ENCODE results near the gene ANTKMT. TPM values are rescaled to one million over a fixed set of nuclear protein-coding genes. Genes with fewer than 3 reads are reported as not detected.
A peak's percentile ranks its signal among the peaks of the same experiment; 100 is the strongest.

Gene ANTKMT
- total and polyA plus RNA-seq, 4 donors = 13.1 to 33.0 (median 22.2) TPM

DNA sequence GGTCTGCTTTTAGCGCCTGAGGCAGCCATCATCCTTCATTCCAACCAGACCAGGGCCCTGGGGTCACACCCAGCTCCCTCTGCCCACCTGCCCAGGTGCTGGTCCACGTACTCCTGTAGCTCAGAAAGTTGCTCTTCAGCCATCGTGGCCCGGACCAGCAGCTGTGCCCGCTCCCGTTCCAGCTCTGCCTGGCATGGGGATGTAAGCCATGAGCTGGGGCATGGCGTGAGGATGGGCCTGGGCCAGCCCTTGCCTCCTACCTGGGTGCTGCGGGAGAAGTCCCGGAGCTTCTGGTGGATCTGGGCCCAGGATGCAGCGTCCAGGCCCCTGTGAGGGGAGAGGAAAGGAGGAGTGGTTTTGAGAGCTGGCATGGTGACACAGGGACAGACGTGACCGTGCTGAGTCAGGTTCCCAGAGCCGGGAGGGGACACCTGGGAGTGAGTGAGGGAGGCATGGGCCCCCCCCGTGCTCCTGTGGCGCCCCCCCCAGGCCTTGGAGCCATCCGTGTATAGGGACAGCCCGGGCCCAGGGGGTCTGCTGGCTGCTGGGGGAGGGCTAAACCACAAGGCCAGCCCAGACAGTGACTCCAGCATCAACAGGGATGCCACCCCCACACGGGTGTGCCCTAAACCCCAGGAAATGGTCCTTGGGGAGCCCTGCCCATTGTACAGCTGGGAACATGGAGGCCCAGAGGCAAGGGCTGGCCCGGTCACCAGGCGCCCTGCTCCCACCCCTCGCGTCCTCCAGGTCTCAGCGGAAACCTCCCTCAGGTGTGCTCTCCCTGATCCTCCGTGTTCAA, 2.1 kb downstream of the ANTKMT start:
- H3K4me1 ChIP-seq (ENCODE audit: control insufficient read depth in 1 of 2, insufficient read depth in 2 of 2, low read length in 2 of 2) = no peaks in the 10 kb centered on the region
- no peak for DNase-seq
- no peak overlapping the region for H3K27ac ChIP-seq (ENCODE audit: low read depth in 1 of 2, low read length in 2 of 2)
- H3K36me3 ChIP-seq (ENCODE audit: control insufficient read depth in 1 of 2, insufficient read depth in 2 of 2, low read length in 1 of 2) = no peaks in the 10 kb centered on the region
- 91 to 92% methylated on average over 23 to 24 of the region's 24 CpGs for WGBS, 2 donors
- no peaks in the 10 kb centered on the region for H3K27me3 ChIP-seq (ENCODE audit: control insufficient read depth in 1 of 2, insufficient read depth in 2 of 2, low read length in 1 of 2)
- H3K9me3 ChIP-seq (ENCODE audit: control insufficient read depth, low read length) = no peaks in the 10 kb centered on the region
- intact Hi-C loops (cut with DNase I) = no loop called here
- H3K4me3 ChIP-seq (ENCODE audit: low read length in 2 of 2) = no peak overlapping the region
- no peak for ATAC-seq (ENCODE audit: low FRiP score)

DNA sequence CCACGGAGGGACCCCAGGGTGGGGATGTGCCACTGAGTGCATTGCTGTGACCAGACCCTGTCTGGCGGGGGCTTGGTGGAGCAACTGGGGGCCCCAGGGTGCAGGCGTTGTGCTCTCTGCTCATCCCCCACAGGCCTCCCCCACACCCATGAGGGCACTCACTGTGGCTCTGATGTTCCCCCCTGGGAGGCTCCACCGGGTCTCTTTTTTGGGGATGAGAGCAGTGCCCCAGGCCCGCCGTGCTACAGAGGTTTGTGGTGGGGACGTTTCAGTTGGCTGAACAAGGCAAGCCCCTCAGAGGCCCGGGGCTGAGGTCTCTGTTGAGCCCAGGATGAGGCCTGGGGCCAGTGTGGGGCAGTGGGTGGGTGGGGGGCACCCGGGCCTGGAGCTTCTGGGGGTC, 2.7 kb downstream of the ANTKMT start:
- no peaks in the 10 kb centered on the region for H3K4me1 ChIP-seq (ENCODE audit: control insufficient read depth in 1 of 2, insufficient read depth in 2 of 2, low read length in 2 of 2)
- 87 to 90% methylated on average over 9 of the region's 9 CpGs for WGBS, 2 donors

DNA sequence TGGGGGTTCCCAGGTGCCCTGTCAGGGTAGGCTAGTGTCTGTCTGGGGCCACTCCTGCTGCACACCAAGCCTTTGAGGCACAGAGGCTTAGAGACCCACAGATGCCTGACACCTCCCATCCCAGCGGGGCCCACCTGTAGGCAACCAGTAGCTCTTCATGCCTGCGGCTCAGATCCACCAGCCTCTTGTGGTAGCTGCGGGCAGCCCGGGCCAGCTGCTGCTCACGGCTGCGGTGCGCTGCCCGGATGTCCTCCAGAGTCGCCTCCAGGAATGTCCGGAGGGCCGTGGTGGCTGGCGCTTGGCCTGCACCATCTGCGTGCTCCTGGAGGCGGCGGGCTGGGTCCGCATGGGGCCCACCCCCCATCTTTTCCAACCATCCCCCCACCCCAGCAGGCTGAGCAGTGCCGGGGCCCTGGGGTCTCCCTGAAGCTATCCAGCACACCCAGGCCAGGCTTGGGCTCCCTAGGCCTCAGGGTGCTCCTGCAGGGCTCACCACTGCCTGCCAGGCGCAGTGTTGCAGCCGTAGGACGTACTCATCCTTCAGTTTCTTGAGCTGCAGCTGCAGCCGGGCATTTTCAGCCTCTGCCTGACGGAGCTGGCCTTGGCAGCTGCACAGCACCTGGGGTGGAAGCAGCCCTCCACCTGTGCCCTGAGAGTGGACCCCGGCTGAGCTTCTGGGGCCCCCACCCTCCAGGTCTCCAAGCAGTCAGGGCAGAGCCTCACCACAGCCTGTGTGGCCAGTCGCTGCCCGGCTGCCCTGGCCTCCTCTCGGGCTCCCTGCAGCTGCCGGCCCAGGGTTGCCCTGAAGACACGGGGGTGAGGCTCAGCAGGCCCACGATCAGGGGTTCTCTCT, 3.5 kb downstream of the ANTKMT start:
- 74% methylated on average over 29 of the region's 29 CpGs for WGBS, 2 donors
- H3K27ac ChIP-seq (ENCODE audit: low read depth in 1 of 2, low read length in 2 of 2) = no peak overlapping the region
- H3K36me3 ChIP-seq (ENCODE audit: control insufficient read depth in 1 of 2, insufficient read depth in 2 of 2, low read length in 1 of 2) = no peaks in the 10 kb centered on the region
- intact Hi-C loops (cut with DNase I) = no loop called here
- DNase-seq (no peak), ATAC-seq (ENCODE audit: low FRiP score) (no peak)
- no peaks in the 10 kb centered on the region for H3K4me1 ChIP-seq (ENCODE audit: control insufficient read depth in 1 of 2, insufficient read depth in 2 of 2, low read length in 2 of 2)
- H3K9me3 ChIP-seq (ENCODE audit: control insufficient read depth, low read length) = no peaks in the 10 kb centered on the region
- no peak overlapping the region for H3K4me3 ChIP-seq (ENCODE audit: low read length in 2 of 2)
- H3K27me3 ChIP-seq (ENCODE audit: control insufficient read depth in 1 of 2, insufficient read depth in 2 of 2, low read length in 1 of 2) = no peaks in the 10 kb centered on the region

More for the DNA sequence above, 2.7 kb downstream of the ANTKMT start:
- H3K27ac ChIP-seq (ENCODE audit: low read depth in 1 of 2, low read length in 2 of 2) = no peak overlapping the region
- ATAC-seq (ENCODE audit: low FRiP score) (no peak), DNase-seq (no peak)
- intact Hi-C loops (cut with DNase I) = no loop called here
- H3K27me3 ChIP-seq (ENCODE audit: control insufficient read depth in 1 of 2, insufficient read depth in 2 of 2, low read length in 1 of 2) = no peaks in the 10 kb centered on the region
- no peaks in the 10 kb centered on the region for H3K36me3 ChIP-seq (ENCODE audit: control insufficient read depth in 1 of 2, insufficient read depth in 2 of 2, low read length in 1 of 2)
- no peaks in the 10 kb centered on the region for H3K9me3 ChIP-seq (ENCODE audit: control insufficient read depth, low read length)
- no peak overlapping the region for H3K4me3 ChIP-seq (ENCODE audit: low read length in 2 of 2)

DNA sequence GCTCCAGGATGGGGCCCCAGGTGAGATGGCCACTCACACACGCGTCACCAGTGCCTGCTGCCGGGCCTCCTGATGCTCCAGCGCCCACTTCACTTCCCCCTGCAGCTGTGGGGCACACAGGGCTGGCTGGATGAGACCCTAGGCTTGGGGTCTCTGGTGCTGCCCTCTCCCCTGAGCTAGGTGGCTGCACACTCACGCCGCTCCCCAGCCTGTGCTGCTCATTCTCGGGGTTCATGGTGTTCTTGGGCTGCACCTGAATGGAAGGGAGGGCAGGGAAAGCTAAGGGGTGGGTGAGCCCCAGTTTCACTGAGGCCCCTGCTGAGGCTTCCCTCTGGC, 4.1 kb downstream of the ANTKMT start:
- WGBS, 2 donors = 82 to 85% methylated on average over 7 of the region's 7 CpGs
- Histone ChIP-seq H3K4me3 (ENCODE audit: low read length in 2 of 2) (no peak overlapping the region), H3K27me3 (ENCODE audit: control insufficient read depth in 1 of 2, insufficient read depth in 2 of 2, low read length in 1 of 2) (no peaks in the 10 kb centered on the region), H3K9me3 (ENCODE audit: control insufficient read depth, low read length) (no peaks in the 10 kb centered on the region), H3K27ac (ENCODE audit: low read depth in 1 of 2, low read length in 2 of 2) (no peak overlapping the region), H3K36me3 (ENCODE audit: control insufficient read depth in 1 of 2, insufficient read depth in 2 of 2, low read length in 1 of 2) (no peaks in the 10 kb centered on the region), H3K4me1 (ENCODE audit: control insufficient read depth in 1 of 2, insufficient read depth in 2 of 2, low read length in 2 of 2) (no peaks in the 10 kb centered on the region)
- intact Hi-C loops (cut with DNase I) = no loop called here
- ATAC-seq (ENCODE audit: low FRiP score) (no peak), DNase-seq (no peak)

GRCh38 chr16:725463-726187, 4.7 kb downstream of the ANTKMT start:
- Histone ChIP-seq H3K4me3 (ENCODE audit: low read length in 2 of 2) (no peak overlapping the region), H3K36me3 (ENCODE audit: control insufficient read depth in 1 of 2, insufficient read depth in 2 of 2, low read length in 1 of 2) (no peaks in the 10 kb centered on the region), H3K9me3 (ENCODE audit: control insufficient read depth, low read length) (no peaks in the 10 kb centered on the region), H3K4me1 (ENCODE audit: control insufficient read depth in 1 of 2, insufficient read depth in 2 of 2, low read length in 2 of 2) (no peaks in the 10 kb centered on the region), H3K27me3 (ENCODE audit: control insufficient read depth in 1 of 2, insufficient read depth in 2 of 2, low read length in 1 of 2) (no peaks in the 10 kb centered on the region), H3K27ac (ENCODE audit: low read depth in 1 of 2, low read length in 2 of 2) (no peak overlapping the region)
- WGBS, 2 donors = 73 to 74% methylated on average over 23 of the region's 23 CpGs
- ATAC-seq (ENCODE audit: low FRiP score) (no peak), DNase-seq (no peak)
- intact Hi-C loops (cut with DNase I) = no loop called here

GRCh38 chr16:726188-726437, 5.2 kb downstream of the ANTKMT start:
- Histone ChIP-seq H3K4me1 (ENCODE audit: control insufficient read depth in 1 of 2, insufficient read depth in 2 of 2, low read length in 2 of 2) (no peaks in the 10 kb centered on the region), H3K27ac (ENCODE audit: low read depth in 1 of 2, low read length in 2 of 2) (no peak overlapping the region), H3K27me3 (ENCODE audit: control insufficient read depth in 1 of 2, insufficient read depth in 2 of 2, low read length in 1 of 2) (no peaks in the 10 kb centered on the region), H3K36me3 (ENCODE audit: control insufficient read depth in 1 of 2, insufficient read depth in 2 of 2, low read length in 1 of 2) (no peaks in the 10 kb centered on the region), H3K9me3 (ENCODE audit: control insufficient read depth, low read length) (no peaks in the 10 kb centered on the region), H3K4me3 (ENCODE audit: low read length in 2 of 2) (no peak overlapping the region)
- ATAC-seq (ENCODE audit: low FRiP score) = no peak
- DNase-seq = no peak
- intact Hi-C loops (cut with DNase I) = no loop called here
- 8 to 9% methylated on average over 9 of the region's 9 CpGs for WGBS, 2 donors

DNA sequence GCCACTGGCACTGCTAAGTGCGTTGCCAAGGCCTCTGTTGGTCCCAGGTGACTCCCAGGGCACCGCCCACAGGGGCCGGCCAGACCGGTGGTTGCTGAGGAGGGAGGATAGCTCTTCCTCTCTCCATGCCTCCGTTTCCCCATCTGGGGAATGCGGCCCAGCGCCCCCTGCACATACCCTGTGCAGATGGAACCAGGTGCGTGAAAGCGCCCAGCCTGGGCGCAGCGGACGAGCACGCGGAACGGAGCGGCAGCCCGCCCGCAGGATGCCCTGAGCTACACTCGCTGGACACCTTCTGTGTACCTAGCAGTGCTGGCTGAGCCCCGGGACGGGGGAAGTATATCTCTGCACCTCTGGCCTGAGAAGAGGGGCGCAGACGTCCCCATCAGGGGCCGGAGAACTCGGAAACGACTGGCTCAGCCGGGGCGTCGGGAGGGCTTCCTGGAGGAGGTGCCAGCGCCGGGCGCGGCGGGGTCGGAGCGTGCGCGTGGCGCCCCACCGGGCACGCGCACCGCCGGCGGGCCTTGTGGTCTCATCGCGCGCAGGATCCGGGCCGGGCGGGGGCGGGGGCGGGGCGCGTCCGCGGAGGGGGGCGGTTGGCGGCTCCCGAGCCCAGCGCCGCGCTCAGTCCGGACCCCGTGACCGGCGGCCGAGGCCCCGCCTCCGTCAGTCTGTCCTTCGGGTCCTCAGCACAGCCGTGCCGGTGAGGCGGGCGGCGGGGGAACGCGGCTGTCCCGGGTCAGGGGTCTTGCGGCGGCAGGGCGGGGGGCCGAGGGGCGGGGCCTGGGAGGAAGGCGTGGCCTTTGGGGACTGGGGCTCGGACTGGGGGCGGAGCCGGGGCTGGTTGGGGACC, 5.7 kb downstream of the ANTKMT start, which contains the start of the genes CCDC78 and HAGHL:
Gene CCDC78 (minus strand): TSS at position 6 of the 853 bp plus-strand sequence. CDS start 76 bp downstream, outside the sequence.
Gene HAGHL (plus strand): TSS at position 669 of the 853 bp plus-strand sequence. CDS start 404 bp downstream, outside the sequence.
- Histone ChIP-seq H3K4me1 (ENCODE audit: control insufficient read depth in 1 of 2, insufficient read depth in 2 of 2, low read length in 2 of 2) (no peaks in the 10 kb centered on the region), H3K36me3 (ENCODE audit: control insufficient read depth in 1 of 2, insufficient read depth in 2 of 2, low read length in 1 of 2) (no peaks in the 10 kb centered on the region), H3K4me3 (ENCODE audit: low read length in 2 of 2) (no peak within 1 kb of the TSS), H3K27ac (ENCODE audit: low read depth in 1 of 2, low read length in 2 of 2) (no peak within 1 kb of the TSS), H3K9me3 (ENCODE audit: control insufficient read depth, low read length) (no peaks in the 10 kb centered on the region), H3K27me3 (ENCODE audit: control insufficient read depth in 1 of 2, insufficient read depth in 2 of 2, low read length in 1 of 2) (no peaks in the 10 kb centered on the region)
- ATAC-seq (ENCODE audit: low FRiP score) (no peak), DNase-seq (peak; percentile 68 to 87)
- intact Hi-C loops (cut with DNase I) = no loop called here
- 1 to 2% methylated on average over 58 to 88 of the region's 88 CpGs for WGBS, 2 donors

- Histone ChIP-seq H3K27ac (ENCODE audit: low read depth in 1 of 2, low read length in 2 of 2) (no peak overlapping the region), H3K4me1 (ENCODE audit: control insufficient read depth in 1 of 2, insufficient read depth in 2 of 2, low read length in 2 of 2) (no peaks in the 10 kb centered on the region), H3K4me3 (ENCODE audit: low read length in 2 of 2) (no peak overlapping the region), H3K27me3 (ENCODE audit: control insufficient read depth in 1 of 2, insufficient read depth in 2 of 2, low read length in 1 of 2) (no peaks in the 10 kb centered on the region), H3K9me3 (ENCODE audit: control insufficient read depth, low read length) (no peaks in the 10 kb centered on the region), H3K36me3 (ENCODE audit: control insufficient read depth in 1 of 2, insufficient read depth in 2 of 2, low read length in 1 of 2) (no peaks in the 10 kb centered on the region)
- ATAC-seq (ENCODE audit: low FRiP score) = no peak
- intact Hi-C loops (cut with DNase I) = no loop called here
- no peak for DNase-seq
- 1% methylated on average over 50 to 61 of the region's 61 CpGs for WGBS, 2 donors
Measured at GRCh38 chr16:727291-727977, 6.5 kb downstream of the ANTKMT start.
